Prostate gland (tissue), 2 donors: Measurements from ENCODE around the gene EGLN1.

Source experiments
- POLR2A ChIP-seq: fragments of 450-650 bp; IDR thresholded peaks from one replicate; pipeline ENCODE4 v1.6.1; 2016; ENCODE audit warnings: antibody characterized with exemption, mild to moderate bottlenecking
- POLR2AphosphoS5 ChIP-seq: sonication (generic); formaldehyde crosslinking; IDR thresholded peaks from one replicate; pipeline ENCODE4 v1.6.1; 2017; ENCODE audit warnings: antibody characterized with exemption
- TF ChIP-seq, protein P1 (sequence below), 4 experiments: fragments of 200-600 bp in 2 of 4; fragments of 450-650 bp in 2 of 4; sonication (generic) in 2 of 4; IDR thresholded peaks; 1 replicate in 3 of 4; 2 replicates in 1 of 4; pipeline ENCODE4 v1.5.1; 2016 to 2019; ENCODE audit warnings: antibody characterized with exemption in 4 of 4, mild to moderate bottlenecking in 2 of 4, moderate library complexity in 2 of 4

DNA sequence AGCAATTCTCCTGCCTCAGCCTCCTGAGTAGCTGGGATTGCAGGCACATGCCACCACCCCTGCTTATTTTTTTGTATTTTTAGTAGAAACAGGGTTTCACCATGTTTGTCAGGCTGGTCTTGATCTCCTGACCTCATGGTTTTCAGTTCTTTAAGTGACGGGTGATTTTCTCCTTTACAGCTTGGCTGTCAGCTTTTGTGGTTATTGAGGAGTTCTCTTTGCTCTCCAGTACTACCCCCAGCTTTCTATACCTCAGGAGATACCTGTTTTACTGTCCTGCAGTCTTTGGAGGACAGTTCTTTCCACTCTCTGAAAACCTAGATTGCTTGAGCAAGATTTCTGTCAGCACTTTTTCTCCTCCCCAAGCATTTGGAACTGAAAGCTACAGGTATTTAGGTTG, 45.9 kb upstream of the EGLN1 start:
- TF ChIP-seq, protein P1, sequence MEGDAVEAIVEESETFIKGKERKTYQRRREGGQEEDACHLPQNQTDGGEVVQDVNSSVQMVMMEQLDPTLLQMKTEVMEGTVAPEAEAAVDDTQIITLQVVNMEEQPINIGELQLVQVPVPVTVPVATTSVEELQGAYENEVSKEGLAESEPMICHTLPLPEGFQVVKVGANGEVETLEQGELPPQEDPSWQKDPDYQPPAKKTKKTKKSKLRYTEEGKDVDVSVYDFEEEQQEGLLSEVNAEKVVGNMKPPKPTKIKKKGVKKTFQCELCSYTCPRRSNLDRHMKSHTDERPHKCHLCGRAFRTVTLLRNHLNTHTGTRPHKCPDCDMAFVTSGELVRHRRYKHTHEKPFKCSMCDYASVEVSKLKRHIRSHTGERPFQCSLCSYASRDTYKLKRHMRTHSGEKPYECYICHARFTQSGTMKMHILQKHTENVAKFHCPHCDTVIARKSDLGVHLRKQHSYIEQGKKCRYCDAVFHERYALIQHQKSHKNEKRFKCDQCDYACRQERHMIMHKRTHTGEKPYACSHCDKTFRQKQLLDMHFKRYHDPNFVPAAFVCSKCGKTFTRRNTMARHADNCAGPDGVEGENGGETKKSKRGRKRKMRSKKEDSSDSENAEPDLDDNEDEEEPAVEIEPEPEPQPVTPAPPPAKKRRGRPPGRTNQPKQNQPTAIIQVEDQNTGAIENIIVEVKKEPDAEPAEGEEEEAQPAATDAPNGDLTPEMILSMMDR (IDR thresholded peaks at IDR 0.05): no peak
- no peak for TF ChIP-seq POLR2A
- no peak for TF ChIP-seq POLR2AphosphoS5
